Measurements from ENCODE around the gene EIF4G3. TPM values are rescaled to one million over a fixed set of nuclear protein-coding genes. Genes with fewer than 3 reads are reported as not detected.
"Not testable (repeated sequence)": the region's sequence is repeated elsewhere in the genome, so short reads cannot be mapped to it uniquely, and the experiment has no call there.

EIF4G3 gene
- total RNA-seq, 1 donor from 2014 or later: 27.3 TPM

DNA sequence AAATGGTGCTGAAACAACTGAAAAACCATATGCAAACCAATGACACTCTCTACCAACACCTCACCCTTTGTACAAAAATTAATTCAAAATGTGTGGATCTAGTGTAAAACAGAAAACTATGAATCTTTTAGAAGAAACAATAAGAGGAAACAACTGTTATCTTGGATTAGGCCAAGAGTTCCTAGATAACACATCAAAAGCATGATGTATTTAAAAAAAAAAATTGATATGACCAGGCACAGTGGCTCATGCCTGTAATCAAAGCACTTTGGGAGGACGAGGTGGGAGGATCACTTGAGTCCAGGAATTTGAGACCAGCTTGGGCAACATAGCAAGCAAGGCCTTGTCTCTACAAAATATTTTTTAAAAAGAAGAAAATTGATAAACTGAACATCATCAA lies 79.0 kb downstream of the EIF4G3 start:
- no peak overlapping the region for H3K4me3 ChIP-seq (ENCODE audit: low read depth, low read length)
- DNase-seq (ENCODE audit: low read depth): no peak
- no peak for TF ChIP-seq CTCF (conservative IDR thresholded peaks at IDR 0.05; ENCODE audit: low read depth, low read length)

GRCh38 chr1:21095976-21096375 lies 80.7 kb downstream of the EIF4G3 start:
- no peak for DNase-seq (ENCODE audit: low read depth)

GRCh38 chr1:21094282-21094681 lies 82.4 kb downstream of the EIF4G3 start:
- not testable (repeated sequence) for H3K4me3 ChIP-seq (ENCODE audit: low read depth, low read length); DNase-seq (ENCODE audit: low read depth)

More at GRCh38 chr1:21095976-21096375, 80.7 kb downstream of the EIF4G3 start:
- no peak overlapping the region for H3K4me3 ChIP-seq (ENCODE audit: low read depth, low read length)
- no peak for TF ChIP-seq CTCF (conservative IDR thresholded peaks at IDR 0.05; ENCODE audit: low read depth, low read length)

DNA sequence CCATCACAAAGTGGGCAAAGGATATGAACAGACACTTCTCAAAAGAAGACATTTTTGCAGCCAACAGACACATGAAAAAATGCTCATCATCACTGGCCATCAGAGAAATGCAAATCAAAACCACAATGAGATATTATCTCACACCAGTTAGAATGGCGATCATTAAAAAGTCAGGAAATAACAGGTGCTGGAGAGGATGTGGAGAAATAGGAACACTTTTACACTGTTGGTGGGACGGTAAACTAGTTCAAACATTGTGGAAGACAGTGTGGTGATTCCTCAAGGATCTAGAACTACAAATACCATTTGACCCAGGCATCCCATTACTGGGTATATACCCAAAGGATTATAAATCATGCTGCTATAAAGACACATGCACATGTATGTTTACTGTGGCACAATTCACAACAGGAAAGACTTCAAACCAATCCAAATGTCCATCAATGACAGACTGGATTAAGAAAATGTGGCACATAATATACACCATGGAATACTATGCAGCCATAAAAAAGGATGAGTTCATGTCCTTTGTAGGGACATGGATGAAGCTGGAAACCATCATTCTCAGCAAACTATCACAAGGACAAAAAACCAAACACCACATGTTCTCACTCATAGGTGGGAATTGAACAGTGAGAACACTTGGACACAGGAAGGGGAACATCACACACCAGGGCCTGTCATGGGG lies 83.3 kb downstream of the EIF4G3 start:
- H3K4me3 ChIP-seq (ENCODE audit: low read depth, low read length); DNase-seq (ENCODE audit: low read depth): not testable (repeated sequence)

DNA sequence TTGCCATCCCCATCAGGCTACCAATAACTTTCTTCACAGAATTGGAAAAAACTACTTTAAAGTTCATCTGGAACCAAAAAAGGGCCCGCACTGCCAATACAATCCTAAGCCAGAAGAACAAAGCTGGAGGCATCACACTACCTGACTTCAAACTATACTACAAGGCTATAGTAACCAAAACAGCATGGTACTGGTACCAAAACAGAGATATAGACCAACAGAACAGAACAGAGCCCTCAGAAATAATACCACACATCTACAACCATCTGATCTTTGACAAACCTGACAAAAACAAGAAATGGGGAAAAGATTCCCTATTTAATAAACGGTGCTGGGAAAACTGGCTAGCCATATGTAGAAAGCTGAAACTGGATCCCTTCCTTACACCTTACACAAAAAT lies 84.2 kb downstream of the EIF4G3 start:
- not testable (repeated sequence) for H3K4me3 ChIP-seq (ENCODE audit: low read depth, low read length); DNase-seq (ENCODE audit: low read depth)

DNA sequence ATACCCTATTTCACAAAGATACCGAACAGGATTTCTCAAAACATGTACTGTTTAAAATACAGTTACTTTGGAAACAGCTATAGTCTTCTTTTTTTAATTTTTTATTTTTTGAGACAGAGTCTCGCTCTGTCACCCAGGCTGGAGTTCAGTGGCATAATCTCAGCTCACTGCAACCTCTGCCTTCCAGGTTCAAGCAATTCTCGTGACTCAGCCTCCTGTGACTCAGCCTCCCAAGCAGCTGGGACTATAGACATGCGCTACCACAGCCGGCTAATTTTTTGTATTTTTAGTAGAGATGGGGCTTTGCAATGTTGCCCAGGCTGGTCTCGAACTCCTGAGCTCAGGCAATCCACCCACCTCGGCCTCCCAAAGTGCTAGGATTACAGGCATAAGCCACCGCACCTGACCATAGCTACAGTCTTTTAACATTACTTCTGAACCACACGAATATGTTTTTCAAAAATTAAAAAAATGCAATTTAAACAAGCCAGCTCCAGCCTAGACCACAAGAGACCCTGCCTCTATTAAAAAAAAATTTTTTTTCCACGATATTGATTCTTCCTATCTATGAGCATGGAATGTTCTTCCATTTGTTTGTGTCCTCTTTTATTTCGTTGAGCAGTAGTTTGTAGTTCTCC lies 85.5 kb downstream of the EIF4G3 start:
- H3K4me3 ChIP-seq (ENCODE audit: low read depth, low read length): not testable (repeated sequence)
- DNase-seq (ENCODE audit: low read depth): peak; percentile 59

- no peak for TF ChIP-seq CTCF (conservative IDR thresholded peaks at IDR 0.05; ENCODE audit: low read depth, low read length)
- DNase-seq (ENCODE audit: low read depth): no peak
- H3K4me3 ChIP-seq (ENCODE audit: low read depth, low read length): no peak overlapping the region
Measured at GRCh38 chr1:21090463-21090862, 86.2 kb downstream of the EIF4G3 start.

- H3K4me3 ChIP-seq (ENCODE audit: low read depth, low read length): no peak overlapping the region
- no peak for DNase-seq (ENCODE audit: low read depth)
- TF ChIP-seq CTCF (conservative IDR thresholded peaks at IDR 0.05; ENCODE audit: low read depth, low read length): no peak
Measured at GRCh38 chr1:21089731-21090130, 87.0 kb downstream of the EIF4G3 start.

DNA sequence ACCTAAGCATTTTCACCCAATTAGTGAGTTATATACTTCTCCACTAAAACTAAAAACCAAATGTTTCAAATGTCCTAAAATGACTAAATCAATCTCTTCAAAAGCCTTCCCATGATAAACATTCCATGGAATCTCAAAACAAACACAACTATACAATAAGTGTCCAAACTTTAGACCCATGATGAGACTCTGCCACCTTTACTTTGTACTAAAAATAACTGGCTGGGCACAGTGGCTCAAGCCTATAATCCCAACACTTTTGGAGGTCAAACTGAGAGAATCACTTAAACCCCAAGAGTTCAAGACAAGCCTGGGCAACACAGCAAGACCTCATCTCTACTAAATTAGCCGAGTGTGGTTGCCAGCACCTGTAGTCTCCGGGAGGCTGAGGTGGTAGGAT lies 87.4 kb downstream of the EIF4G3 start:
- H3K4me3 ChIP-seq (ENCODE audit: low read depth, low read length): no peak overlapping the region
- no peak for TF ChIP-seq CTCF (conservative IDR thresholded peaks at IDR 0.05; ENCODE audit: low read depth, low read length)
- no peak for DNase-seq (ENCODE audit: low read depth)
